Ureter (tissue), 1 donor: ENCODE results near the gene GCGR. TPM values are rescaled to one million over a fixed set of nuclear protein-coding genes. Genes with fewer than 3 reads are reported as not detected.

Experiments used
- DNase-seq: peaks from one replicate; pipeline ENCODE4 v3.0.0-alpha.2; 2020; ENCODE audit warnings: low spot score
- total RNA-seq: library from RNA; stranded (reverse); gene quantifications from one replicate; pipeline ENCODE4 v1.2.4, GENCODE V29; 2023
- donor health status: DM: yes; HTN: yes; CAD: no.

GCGR gene
- total RNA-seq: not detected

DNA sequence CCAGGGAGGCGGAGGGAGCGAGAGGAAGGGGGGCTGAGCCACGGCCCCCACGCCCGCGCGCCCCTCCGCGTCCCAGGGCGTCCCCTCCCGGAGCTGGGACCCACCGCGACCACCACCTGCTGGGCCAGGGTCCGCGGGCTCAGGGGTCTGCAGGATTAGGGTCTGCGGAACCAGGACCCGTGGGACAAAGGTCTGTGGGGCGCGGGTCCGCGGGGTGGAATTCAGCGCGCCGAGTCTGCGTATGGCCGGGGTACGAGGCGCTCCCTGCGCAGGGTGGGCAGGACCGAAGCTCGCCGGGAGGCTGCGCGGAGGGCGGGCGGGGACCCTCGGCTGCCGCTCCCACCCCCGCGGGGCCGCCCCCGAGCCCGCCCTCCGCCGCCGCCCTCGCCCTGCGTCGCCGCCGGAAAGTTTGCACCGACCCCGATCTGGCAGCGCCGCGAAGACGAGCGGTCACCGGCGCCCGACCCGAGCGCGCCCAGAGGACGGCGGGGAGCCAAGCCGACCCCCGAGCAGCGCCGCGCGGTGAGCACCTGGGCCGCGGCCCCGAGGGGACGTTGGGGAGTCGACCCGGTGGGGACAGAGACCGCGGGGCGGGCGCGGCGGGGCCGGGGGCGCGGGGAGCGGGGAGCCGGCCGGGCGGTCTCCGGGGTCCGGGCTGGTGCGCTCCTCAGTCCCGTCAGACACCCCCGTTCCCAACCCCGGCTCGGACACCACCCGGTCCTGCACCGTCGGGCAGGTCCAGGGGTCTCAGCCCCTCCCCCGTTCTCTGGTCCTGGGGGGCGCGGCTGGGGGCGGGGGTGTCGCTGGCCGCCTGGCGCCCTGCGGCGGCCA is at the start of gene GCGR:
TSS of gene GCGR (plus strand) at position 423 of the 831 bp plus-strand sequence. CDS start 4,869 bp downstream, outside the sequence.
- DNase-seq: no peak

DNA sequence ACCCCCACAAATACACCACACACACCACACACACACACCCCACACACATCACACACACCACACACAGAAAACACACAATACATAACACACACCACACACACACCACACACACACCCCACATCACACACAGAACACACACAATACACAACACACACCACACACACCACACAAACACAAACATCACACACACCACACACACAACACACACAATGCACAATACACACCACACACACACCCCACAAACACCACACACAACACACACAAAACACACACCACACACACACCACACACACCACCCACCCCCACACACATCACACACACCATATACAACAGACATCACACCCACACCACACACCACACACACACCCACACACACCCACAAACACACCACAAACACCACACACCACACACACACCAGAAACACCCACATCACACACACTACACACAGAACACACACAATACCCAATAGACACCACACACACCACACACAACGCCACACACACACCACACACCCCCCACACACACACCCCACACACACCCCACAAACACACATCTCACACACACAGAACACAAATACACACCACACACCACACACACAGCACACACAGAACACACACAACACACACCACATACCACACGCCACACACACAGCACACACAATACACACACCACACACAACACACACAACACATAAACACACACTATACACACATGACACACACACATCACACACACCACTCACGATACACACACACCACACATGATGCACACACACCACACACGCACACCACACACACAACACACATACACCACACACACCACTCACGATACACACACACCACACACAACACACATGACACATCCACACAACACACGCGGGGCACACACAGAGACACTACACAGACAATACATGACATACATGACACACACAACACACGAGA is 11.0 kb upstream of the GCGR start:
- no peak for DNase-seq

DNA sequence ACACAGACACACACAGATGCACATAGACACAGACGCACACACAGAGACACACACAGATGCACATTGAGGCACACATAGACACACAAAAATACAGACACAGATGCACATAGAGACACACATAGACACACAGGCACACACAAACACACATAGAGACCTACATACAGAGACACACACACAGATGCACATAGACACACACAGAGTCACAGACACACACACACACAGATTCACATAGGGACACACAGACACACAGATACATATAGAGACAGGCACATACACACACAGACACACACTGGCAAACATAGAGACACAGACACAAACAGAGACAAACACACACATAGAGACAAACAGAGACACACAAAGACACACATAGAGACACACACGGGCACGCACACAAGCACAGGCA is 9.9 kb upstream of the GCGR start:
- DNase-seq: no peak

DNA sequence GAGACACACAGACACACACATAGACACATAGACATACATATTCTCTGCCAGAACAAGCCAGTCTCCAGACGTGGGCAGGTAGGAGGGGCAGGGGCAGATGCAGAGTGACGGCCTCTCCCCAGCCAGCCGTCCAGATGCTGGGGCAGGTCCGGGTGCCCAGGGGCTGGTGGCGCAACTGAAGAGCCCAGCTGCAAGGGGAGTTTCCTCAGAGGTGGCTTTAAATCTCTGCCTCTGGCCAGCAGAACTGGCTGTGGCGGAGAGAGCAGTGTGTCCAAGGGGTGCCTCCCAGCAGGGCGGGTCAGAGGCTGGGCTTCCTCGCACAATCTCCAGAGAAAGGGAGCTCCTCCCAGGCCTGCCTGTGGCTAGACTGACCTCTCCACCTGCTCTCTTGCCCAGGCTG is 9.4 kb upstream of the GCGR start:
- no peak for DNase-seq

DNA sequence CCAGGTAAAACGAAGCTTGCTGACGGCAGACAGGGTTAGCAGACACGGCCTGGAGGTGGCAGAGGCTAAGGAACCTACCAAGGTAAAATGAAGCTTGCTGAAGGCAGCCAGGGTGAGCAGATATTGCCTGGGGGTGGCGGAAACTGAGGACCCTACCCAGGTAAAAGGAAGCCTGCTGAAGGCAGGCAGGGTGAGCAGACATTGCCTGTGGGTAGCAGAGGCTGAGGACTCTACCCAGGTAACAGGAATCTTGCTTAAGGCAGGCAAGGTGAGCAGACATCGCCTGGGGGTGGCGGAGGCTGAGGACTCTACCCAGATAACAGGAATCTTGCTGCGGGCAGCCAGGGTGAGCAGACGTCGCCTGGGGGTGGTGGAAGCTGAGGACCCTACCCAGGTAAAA is 2.6 kb upstream of the GCGR start:
- DNase-seq: no peak

DNA sequence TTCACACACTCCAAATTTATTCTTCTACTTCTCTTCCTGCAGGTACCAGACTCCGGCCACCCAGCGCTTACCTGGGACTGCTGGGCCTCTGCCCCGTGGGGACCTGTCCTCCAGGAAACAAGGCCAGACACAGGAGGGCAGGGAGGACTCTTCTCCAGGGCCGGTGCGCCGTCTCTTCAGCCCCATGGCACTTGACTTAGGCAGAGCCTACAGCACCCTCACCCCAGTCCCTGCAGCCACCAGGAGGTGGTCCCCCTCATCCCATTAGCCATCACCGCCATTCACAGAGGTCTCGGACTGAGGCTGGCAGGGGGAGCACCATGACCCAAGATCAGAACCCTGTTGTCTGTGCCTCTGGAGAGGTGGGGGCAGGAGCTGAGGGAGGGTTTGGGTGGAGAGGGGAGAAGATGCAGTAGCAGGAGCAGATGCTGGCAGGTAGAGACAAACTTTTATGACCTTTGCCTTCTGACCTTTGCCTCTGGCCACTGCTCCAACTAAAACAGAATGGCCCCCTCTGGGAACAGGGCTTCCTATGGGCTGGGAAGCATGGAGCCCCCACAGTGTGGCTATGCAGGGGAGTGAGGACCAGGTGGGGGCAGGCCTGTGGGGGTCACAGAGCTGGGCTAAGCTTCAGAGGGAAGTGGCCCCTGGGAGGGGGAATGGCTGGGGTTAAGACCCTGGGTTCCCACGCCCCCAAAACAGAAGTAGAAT is 1.7 kb upstream of the GCGR start:
- DNase-seq: no peak

DNA sequence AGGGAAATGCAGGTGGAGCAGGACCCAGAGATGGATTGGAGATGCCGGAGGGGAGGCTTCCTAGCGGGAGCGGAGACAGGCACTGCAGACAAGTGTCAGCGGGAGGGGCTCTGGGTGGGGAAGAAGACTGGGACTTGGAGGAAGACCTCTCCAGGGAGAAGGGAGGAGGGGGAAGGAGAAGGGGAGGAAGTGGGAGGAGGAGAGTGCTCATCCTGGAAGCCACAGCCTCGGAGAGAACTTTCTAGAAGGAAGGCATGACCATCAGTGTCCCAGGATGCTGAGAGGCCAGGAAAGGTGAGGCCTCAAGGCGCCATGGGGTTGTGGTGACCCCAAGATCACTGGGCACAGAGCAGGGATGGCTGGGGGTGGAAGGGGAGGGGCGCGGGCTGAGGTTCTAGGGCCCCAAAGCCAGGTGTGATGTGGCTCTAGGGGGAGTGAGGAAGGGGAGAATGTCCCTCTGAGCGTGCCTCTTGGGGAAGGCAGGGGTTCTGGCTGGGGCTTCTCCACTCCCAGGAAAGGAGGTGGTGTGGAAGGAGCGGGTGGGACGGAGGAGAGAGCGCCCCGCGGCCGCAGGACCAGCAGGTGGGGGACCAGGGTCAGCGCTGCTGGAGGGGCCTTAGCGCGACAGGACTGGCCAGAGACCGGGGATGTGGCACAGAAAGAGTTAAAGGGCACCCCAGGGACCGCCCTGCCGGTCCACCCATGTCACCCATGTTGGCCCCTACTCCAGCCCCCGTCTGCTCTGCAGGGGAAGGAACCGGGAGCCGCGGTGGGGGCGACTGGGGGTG is 900 bp upstream of the GCGR start:
- DNase-seq: no peak

DNA sequence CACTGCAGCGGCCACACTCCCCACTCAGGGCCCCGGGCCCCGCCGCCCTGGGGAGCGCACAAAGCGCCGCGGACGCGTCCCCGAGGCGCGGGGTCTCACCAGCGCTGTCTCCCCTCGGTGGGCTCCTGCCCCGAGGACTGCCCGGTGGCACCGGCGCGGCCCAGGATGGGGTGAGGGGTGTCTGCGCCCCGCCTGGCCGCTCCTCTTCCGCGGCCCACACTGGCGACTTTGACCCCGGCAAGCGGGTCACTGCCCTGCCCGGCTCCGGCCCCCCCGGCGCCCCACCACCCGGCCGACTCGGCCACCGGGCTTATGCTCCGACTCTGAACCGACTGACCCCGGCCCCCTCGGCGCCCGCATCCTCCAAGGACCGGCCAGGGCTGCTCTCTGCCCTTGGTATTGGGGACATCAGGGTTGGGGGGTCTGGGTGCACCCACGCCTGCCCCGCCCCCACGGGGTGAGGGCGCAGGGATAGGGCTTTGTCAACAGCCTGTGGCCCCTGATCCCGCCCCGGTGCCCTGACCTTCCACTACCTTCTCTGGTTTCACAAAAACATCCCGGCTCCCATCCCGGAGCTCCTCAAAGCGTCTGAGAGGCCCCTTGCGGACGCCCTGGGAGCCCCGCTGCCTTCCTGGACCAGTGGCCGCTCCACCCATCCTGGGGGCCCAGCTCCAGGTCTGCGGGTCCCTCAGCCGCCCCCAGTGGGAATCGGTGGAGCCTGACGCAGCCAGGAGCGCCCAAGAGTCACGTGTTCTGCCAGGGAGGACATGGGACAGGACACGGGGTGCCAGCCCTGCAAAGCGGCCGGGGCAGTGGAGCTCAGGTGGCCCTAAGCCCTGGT is 829 bp downstream of the GCGR start:
- no peak for DNase-seq

DNA sequence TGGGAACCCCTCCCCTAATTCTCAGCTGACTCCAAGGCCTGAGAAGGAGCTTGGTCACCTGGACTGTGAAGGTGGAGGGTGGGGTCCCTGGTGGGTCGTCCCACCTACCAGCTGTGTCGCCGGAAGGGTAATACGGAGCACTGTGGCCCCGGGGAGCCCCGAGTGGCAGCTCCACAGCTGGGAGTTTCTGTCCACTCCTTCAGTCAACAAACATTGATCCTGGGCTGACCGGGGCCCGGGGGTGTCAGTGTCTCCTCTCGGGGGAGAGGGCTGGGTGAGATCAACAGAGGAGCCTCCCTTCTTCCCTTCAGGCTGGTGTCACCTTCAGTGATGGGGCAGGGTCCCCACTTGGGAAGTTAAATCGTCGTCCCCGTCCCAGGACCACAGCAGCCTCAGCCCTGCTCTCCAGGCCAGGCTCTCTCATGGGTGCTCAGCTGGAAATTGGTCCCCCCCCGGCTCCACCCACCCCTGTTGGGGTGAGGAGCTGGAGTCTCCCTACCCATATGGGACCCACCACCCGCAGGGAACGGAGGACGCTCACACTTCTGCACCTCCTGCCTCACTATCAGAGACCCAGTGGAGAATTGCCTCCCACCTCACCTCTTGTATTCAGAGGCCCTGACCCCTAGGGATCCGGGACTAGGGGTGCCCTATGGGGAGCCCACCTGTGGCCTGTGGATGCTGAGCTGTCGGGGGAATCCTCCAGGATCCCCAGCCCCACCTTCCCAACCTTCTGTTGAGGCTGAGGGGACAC is 1.9 kb downstream of the GCGR start:
- no peak for DNase-seq

DNA sequence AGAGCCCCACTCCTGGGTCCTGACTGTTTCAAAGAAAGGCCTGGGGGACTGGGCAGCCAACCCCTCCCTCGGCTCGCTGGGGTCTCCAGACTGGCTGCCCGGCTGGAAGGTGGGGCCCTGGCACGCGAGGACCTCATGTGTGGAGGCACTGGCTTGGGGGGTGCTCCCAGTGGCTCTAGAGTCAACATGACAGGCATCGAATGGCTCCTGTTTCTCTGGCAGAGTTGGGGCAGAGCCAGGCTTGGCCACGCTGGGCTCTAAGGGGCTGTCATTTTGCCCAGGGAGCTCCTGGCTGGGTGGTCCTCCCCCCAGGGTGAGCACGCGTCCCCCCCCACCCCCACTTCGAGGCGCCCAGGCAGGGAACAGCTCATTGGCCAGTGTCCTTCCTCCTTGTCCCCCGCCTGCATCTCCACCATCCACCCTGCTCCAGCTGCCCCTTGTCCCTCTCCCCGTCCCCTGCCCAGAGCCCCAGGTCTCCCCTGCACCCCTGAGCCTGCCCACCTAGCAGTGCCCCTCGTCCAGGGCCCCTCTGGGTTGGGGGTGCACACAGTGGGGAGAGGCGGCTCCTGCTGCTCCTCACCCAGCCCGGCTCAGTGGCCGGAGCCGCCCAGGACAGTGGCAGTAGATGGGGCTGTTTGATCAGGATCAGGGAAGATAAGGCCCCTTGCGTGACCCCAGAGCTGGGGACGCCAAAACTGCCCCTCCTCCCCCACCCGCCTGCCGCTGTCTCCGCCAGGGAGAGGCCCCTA is 2.7 kb downstream of the GCGR start:
- no peak for DNase-seq

DNA sequence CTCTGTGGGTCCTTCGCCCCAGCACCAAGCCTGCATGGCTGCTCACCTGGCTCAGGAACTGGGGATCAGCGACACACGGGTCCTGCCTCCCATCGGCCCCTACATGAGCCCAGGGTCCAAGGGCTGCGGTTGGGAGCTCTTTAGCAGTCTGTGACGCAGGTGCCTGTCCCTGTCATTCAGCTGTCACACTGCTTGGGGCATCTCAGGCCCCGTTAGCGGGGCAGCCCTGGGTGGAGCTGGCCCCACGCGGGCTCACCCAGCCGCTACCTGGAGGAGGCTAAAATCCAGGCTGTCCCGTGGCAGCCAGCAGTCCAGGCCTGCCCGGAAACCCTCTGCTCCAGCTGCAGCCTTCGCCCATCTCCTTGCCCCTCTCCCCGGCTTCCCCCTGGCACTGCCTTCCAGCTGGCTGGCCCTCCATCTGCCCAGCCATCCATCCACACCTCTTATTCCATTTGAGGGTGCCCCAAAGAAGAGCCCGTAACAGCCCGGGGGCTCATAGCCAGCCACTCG is 3.3 kb downstream of the GCGR start:
- DNase-seq: no peak

DNA sequence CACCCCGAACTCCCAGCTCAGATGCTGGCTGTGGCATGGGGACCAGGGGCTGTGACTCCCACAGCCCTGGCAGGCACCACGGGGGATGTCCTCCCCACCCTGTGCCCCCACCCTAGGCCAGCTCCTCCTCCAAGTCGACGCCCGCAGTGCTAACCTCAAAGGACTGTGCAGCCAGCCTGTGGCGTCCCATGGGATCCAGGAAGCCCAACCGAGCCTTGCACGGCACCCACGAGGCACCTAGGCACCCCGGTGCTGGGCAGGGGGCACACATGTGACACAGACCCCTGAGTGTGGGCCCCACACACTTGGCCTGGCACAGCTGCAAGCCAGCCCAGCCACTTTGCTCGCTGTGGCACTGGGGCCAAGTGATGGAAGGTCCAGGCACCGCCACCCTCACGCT is 3.9 kb downstream of the GCGR start:
- DNase-seq: no peak

DNA sequence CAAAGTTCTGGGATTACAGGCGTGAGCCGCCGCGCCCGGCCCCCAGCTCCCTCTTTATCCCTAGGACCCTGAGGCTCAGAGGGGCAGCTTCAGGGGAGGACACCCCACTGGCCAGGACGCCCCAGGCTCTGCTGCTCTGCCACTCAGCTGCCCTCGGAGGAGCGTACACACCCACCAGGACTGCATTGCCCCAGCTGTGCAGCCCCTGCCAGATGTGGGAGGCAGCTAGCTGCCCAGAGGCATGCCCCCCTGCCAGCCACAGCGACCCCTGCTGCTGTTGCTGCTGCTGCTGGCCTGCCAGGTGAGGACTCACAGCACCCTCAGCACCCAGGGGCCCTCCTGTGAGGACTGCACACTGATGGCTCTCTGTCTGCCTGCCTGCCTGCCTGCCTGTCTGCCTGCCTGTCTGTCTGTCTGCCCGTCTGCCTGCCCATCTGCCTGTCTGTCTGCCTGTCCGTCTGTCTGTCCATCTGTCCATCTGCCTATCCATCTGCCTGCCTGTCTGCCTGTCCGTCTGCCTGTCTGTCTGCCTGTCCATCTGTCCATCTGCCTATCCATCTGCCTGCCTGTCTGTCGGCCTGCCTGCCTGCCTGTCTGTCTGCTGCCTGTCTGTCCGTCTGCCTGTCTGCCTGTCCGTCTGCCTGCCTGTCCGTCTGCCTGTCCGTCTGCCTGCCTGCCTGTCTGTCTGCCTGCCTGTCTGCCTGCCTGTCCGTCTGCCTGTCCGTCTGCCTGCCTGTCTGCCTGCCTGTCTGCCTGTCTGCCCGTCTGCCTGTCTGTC is 5.0 kb downstream of the GCGR start:
- DNase-seq: no peak

DNA sequence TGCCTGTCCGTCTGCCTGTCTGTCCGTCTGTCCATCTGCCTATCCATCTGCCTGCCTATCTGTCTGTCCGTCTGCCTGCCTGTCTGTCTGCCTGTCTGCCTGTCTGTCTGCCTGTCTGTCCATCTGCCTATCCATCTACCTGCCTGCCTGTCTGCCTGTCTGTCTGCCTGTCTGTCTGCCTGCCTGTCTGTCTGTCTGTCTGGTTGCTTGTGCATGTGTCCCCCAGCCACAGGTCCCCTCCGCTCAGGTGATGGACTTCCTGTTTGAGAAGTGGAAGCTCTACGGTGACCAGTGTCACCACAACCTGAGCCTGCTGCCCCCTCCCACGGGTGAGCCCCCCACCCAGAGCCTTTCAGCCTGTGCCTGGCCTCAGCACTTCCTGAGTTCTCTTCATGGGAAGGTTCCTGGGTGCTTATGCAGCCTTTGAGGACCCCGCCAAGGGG is 5.6 kb downstream of the GCGR start:
- DNase-seq: no peak

DNA sequence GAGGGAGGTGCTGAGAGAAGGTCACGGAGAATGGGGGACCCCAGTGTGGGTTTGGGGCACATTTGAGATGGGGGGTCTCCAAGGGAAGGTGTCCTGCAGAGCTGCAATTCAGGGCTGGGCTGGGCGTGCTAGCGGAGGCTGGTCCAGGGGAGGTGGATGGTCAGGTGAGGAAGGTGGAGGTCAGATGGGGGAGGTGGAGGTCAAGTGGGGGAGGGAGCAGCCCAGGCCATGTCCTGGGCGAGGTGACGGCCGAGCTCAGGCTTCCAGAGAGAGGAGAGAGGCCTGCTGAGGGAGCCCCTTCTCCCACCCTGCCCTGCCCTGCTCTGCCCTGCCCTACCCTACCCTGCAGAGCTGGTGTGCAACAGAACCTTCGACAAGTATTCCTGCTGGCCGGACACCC is 6.5 kb downstream of the GCGR start:
- DNase-seq: no peak

DNA sequence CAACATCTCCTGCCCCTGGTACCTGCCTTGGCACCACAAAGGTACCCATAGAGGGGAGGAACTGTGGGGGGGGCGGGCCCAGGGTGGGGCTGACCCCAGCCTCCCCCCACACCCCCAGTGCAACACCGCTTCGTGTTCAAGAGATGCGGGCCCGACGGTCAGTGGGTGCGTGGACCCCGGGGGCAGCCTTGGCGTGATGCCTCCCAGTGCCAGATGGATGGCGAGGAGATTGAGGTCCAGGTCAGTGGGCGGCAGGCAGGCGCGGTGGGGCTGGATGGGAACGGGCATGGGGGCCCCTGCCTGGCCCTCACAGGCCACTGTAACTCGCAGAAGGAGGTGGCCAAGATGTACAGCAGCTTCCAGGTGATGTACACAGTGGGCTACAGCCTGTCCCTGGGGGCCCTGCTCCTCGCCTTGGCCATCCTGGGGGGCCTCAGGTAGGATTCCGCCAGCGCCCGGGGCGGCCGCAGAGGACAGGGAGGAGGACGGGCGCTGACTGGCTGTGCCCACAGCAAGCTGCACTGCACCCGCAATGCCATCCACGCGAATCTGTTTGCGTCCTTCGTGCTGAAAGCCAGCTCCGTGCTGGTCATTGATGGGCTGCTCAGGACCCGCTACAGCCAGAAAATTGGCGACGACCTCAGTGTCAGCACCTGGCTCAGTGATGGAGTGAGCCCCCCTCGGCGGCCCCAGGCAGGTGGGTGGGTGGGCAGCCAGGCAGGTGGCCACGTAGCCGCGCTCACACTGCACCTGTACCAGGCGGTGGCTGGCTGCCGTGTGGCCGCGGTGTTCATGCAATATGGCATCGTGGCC is 7.1 kb downstream of the GCGR start:
- DNase-seq: no peak
